ENCODE data around the gene UBE2E2. TPM values are rescaled to one million over a fixed set of nuclear protein-coding genes. Genes with fewer than 3 reads are reported as not detected.

UBE2E2 gene
- total RNA-seq, 2 experiments from 2014 or later, result 14.1 to 20.2 TPM

GRCh38 chr3:23390989-23391553 lies 187.9 kb downstream of the UBE2E2 start:
- no peak for TF ChIP-seq CTCF (IDR thresholded peaks at IDR 0.05)
- Mint-ChIP-seq H3K36me3 (ENCODE audit: low read depth) (no peaks in the 10 kb centered on the region), H3K27me3 (no peaks in the 10 kb centered on the region), H3K9me3 (no peaks in the 10 kb centered on the region), H3K27ac (no peak overlapping the region), H3K4me1 (ENCODE audit: low read depth) (peaks cover 8% of the 10 kb centered on the region), H3K4me3 (no peak overlapping the region)
- Histone ChIP-seq H3K9me3 (ENCODE audit: control insufficient read depth in 1 of 2, insufficient read depth in 1 of 2, low read length in 2 of 2) (no peaks in the 10 kb centered on the region), H3K4me1 (ENCODE audit: insufficient read depth, low read length) (no peaks in the 10 kb centered on the region), H3K4me3 (ENCODE audit: low read length) (no peak overlapping the region), H3K27me3 (ENCODE audit: control insufficient read depth in 1 of 2, insufficient read depth in 2 of 2, low read length in 2 of 2) (no peaks in the 10 kb centered on the region), H3K27ac (ENCODE audit: low read depth in 1 of 2, low read length in 2 of 2) (no peak overlapping the region), H3K36me3 (ENCODE audit: insufficient read depth, low read length) (no peaks in the 10 kb centered on the region)
- CTCF ChIA-PET, result no interaction called here
- intact Hi-C loops (cut with DNase I, micrococcal nuclease), result no loop called here
- POLR2A ChIA-PET, result no interaction called here
- DNase-seq (no peak), ATAC-seq (ENCODE audit: poor library complexity) (no peak)

- DNase-seq (no peak), ATAC-seq (ENCODE audit: poor library complexity) (no peak)
- ChIA-PET POLR2A (no interaction called here), CTCF (interaction anchor here (1.3 kb wide), 1 partner anchor 10 kb away, joined by 6 read pairs; no protein-coding TSS in a partner anchor)
- no peak overlapping the region for H3K27ac Mint-ChIP-seq
- H3K27me3 Mint-ChIP-seq, result no peaks in the 10 kb centered on the region
- H3K4me1 Mint-ChIP-seq (ENCODE audit: low read depth), result peaks cover 8% of the 10 kb centered on the region
- no peak for TF ChIP-seq CTCF (IDR thresholded peaks at IDR 0.05)
- Histone ChIP-seq H3K27me3 (ENCODE audit: control insufficient read depth in 1 of 2, insufficient read depth in 2 of 2, low read length in 2 of 2) (no peaks in the 10 kb centered on the region), H3K4me3 (ENCODE audit: low read length) (no peak overlapping the region), H3K36me3 (ENCODE audit: insufficient read depth, low read length) (no peaks in the 10 kb centered on the region), H3K27ac (ENCODE audit: low read depth in 1 of 2, low read length in 2 of 2) (no peak overlapping the region), H3K4me1 (ENCODE audit: insufficient read depth, low read length) (no peaks in the 10 kb centered on the region), H3K9me3 (ENCODE audit: control insufficient read depth in 1 of 2, insufficient read depth in 1 of 2, low read length in 2 of 2) (no peaks in the 10 kb centered on the region)
- H3K9me3 Mint-ChIP-seq, result no peaks in the 10 kb centered on the region
- H3K36me3 Mint-ChIP-seq (ENCODE audit: low read depth), result no peaks in the 10 kb centered on the region
- H3K4me3 Mint-ChIP-seq, result no peak overlapping the region
- intact Hi-C loops (cut with DNase I, micrococcal nuclease), result no loop called here
These were observed 192.0 kb downstream of the UBE2E2 start for GRCh38 chr3:23395115-23395514.

DNA sequence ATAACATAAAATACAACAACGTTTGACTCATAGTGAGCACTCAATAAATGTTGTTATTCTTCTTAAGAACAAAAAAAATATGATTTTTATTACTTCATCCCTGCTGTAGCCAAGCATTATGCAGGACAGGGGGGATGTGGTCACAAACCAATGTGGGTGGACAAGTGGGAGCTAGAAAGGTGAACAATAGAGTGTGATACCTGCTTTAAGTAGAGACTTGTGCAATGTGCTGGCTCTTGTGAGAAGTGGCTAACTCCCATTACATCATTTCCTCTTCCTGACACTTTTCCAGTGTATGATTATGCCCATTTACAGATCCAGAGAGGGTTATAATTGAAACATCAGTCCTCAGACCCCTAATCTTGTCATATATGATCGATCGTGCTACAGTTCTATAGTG lies 193.6 kb downstream of the UBE2E2 start:
- no peaks in the 10 kb centered on the region for H3K9me3 ChIP-seq (ENCODE audit: control insufficient read depth in 1 of 2, insufficient read depth in 1 of 2, low read length in 2 of 2)
- Mint-ChIP-seq H3K27me3 (no peaks in the 10 kb centered on the region), H3K27ac (no peak overlapping the region), H3K4me1 (ENCODE audit: low read depth) (peaks cover 8% of the 10 kb centered on the region), H3K4me3 (no peak overlapping the region), H3K9me3 (no peaks in the 10 kb centered on the region), H3K36me3 (ENCODE audit: low read depth) (no peaks in the 10 kb centered on the region)
- ChIA-PET POLR2A (no interaction called here), CTCF (no interaction called here)
- no peak overlapping the region for H3K27ac ChIP-seq (ENCODE audit: low read depth in 1 of 2, low read length in 2 of 2)
- H3K36me3 ChIP-seq (ENCODE audit: insufficient read depth, low read length), result no peaks in the 10 kb centered on the region
- no peak overlapping the region for H3K4me3 ChIP-seq (ENCODE audit: low read length)
- intact Hi-C loops (cut with DNase I, micrococcal nuclease), result no loop called here
- H3K4me1 ChIP-seq (ENCODE audit: insufficient read depth, low read length), result no peaks in the 10 kb centered on the region
- TF ChIP-seq CTCF (IDR thresholded peaks at IDR 0.05), result no peak
- no peak for ATAC-seq (ENCODE audit: poor library complexity)
- no peaks in the 10 kb centered on the region for H3K27me3 ChIP-seq (ENCODE audit: control insufficient read depth in 1 of 2, insufficient read depth in 2 of 2, low read length in 2 of 2)
- DNase-seq, result no peak

Measured in CD4-positive, alpha-beta T cell (primary cell).